AG09309 (cell line): ENCODE measurements around the gene TAOK3.
"Not testable (repeated sequence)": the region's sequence is repeated elsewhere in the genome, so short reads cannot be mapped to it uniquely, and the experiment has no call there.

Source experiments
- DNase-seq: peaks from one replicate; pipeline ENCODE4 v3.0.0-alpha.2; 2010; ENCODE audit warnings: low read depth
- H3K4me3 ChIP-seq: 2 replicates; pipeline ENCODE4 v1.5.1; 2011; ENCODE audit warnings: mild to moderate bottlenecking, low read depth, low read length, moderate library complexity; ENCODE audit not compliant: control insufficient read depth
- TF ChIP-seq, protein P1 (sequence below): IDR thresholded peaks from 2 replicates; pipeline ENCODE4 v1.5.1; 2011; ENCODE audit warnings: mild to moderate bottlenecking, low read depth, low read length, inconsistent platforms; ENCODE audit not compliant: insufficient read depth, control insufficient read depth; ENCODE audit errors: missing control alignments

Gene TAOK3

DNA sequence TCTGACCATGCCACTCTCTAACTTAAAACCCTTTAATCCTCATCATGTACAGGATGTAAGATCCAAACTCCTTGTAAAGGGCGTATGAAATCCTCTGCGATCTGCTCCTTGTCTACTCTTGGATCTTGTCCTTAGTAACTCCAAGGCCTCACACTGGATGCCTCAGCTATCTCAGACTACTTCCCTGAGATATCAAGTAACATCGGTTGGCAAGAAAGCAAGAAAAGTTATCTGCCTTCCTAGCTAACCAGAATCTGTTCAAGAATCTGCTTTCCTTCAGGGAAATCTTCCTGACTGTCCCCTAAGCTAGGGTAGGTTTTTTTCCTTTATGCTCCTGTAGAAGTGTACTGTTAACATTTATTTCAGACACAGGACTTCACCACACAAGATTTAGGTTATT is 82.6 kb downstream of the TAOK3 start:
- H3K4me3 ChIP-seq = no peak overlapping the region
- no peak for DNase-seq
- TF ChIP-seq, protein P1, sequence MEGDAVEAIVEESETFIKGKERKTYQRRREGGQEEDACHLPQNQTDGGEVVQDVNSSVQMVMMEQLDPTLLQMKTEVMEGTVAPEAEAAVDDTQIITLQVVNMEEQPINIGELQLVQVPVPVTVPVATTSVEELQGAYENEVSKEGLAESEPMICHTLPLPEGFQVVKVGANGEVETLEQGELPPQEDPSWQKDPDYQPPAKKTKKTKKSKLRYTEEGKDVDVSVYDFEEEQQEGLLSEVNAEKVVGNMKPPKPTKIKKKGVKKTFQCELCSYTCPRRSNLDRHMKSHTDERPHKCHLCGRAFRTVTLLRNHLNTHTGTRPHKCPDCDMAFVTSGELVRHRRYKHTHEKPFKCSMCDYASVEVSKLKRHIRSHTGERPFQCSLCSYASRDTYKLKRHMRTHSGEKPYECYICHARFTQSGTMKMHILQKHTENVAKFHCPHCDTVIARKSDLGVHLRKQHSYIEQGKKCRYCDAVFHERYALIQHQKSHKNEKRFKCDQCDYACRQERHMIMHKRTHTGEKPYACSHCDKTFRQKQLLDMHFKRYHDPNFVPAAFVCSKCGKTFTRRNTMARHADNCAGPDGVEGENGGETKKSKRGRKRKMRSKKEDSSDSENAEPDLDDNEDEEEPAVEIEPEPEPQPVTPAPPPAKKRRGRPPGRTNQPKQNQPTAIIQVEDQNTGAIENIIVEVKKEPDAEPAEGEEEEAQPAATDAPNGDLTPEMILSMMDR = no peak

DNA sequence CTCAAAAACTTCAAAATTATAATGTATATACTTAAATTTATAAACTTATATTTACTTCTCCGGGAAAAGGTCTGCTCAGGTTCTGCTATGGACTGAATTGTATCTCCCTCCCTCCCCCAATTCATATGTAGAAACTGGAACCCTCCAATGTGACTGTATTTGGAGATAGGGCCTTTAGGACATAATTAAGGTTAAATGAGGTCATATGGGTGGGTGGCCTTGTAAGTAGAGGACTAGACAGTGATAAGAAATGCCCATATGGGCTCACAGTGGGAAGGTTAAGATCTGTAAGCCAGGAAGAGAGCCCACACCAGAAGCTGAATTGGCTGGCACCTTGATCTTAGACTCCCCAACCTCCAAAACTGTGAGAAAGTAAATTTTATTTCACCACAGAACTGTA is 84.5 kb downstream of the TAOK3 start:
- no peak for DNase-seq
- TF ChIP-seq, protein P1 = no peak
- no peak overlapping the region for H3K4me3 ChIP-seq

DNA sequence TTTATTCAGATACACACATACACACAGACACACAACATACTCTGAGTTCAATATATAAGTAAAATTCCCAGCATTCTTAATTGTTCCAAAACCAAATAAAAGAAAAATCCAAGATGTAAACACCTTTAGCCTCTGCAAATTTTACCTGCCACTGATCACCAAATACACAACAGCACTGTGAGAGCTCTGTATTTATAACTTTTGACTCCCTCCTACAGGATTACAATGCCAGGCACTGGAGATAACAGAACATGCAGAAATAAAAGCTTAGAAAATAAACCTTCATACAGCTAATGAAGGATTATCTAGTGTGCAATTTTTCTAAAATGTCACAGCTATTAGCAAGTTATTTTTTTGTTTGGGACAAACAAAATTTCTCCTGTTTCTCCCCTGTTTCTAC is 85.0 kb downstream of the TAOK3 start:
- TF ChIP-seq, protein P1 = no peak
- H3K4me3 ChIP-seq = no peak overlapping the region
- no peak for DNase-seq

DNA sequence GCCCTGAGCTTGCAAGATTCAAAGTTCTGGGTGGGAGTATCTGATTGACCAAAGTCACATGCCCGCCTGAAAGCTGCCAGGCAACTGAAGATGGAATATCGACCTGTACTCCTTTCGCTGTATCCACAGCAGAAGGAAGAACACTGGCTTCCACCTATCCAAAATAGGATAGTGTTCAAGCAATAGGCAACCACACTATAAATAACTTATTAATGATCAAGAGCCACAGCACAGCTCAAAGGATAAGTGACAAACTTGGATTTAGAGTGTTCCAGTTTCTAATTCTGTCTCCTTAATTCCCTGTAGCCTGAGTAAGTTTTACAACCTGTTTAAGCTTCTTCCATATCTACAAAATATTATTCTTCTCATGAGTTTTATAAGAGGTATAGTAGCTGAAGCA is 89.9 kb downstream of the TAOK3 start:
- H3K4me3 ChIP-seq = no peak overlapping the region
- no peak for DNase-seq
- TF ChIP-seq, protein P1 = no peak

DNA sequence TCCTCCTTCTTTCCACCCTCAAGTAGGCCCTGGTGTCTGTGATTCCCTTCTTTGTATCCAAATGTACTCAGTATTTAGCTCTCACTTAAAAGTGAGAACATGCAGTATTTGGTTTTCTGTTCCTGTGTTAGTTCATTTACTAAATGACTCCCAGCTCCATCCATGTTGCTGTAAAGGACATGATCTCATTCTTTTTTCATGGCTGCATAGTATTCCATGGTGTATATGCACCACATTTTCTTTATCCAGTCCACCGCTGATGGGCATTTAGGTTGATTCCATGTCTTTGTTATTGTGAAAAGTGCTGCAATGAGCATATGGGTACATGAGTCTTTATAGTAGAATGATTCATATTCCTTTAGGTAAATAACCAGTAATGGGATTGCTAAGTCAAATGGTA is 94.4 kb downstream of the TAOK3 start:
- not testable (repeated sequence) for H3K4me3 ChIP-seq, DNase-seq

DNA sequence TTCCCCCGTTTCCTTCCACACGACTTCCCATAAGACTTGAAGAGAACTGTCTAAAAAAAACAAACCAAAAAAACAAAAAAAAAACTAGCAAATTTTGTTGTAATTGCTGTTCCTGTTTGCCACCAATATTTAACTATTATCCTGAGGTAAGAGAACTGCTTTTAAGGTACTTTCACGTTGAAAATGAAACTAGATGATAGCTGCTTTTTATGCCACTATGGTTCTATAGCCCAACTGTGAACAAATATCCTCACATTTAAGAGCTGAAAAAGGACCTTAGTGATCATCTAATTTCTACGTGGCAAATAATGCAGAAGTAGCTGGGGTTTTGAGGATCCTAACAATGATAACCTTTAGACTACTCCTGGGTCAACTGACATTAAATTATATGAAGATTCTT is 98.6 kb downstream of the TAOK3 start:
- TF ChIP-seq, protein P1 = no peak
- no peak overlapping the region for H3K4me3 ChIP-seq
- DNase-seq = no peak

DNA sequence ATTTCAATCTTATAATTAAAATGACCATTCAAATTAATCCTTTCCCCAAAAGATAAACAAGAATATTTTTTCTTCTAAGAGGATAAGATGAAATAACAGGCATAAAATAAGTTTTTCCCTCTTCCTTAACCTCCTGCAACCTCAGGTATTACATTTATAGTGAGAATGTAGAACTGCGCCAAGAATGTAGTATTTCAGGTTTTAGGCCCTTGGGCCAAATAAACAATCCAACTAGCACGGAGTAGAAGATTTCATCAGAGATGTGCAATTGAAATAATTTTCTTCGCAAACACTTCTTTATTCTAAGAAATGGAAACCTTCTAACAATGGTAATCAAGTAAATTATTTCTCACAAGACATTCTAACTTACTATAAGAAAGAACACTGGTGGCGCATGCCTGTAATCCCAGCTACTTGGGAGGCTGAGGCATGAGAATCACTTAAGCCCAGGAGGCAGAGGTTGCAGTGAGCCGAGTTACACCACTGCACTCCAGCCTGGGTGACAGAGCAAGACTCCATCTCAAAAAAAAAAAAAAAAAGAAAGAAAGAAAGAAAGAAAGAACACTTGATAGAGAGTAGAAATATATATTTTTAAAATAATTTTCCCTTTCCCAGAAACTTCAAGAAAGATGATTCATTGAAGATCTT is 100.8 kb downstream of the TAOK3 start:
- no peak overlapping the region for H3K4me3 ChIP-seq
- TF ChIP-seq, protein P1 = no peak
- no peak for DNase-seq
